ENCODE measurements around the gene PRRG1. TPM values are rescaled to one million over a fixed set of nuclear protein-coding genes. Genes with fewer than 3 reads are reported as not detected.
"Not testable (repeated sequence)": the region's sequence is repeated elsewhere in the genome, so short reads cannot be mapped to it uniquely, and the experiment has no call there.

The PRRG1 gene
- 1 to 10 TPM; 3.1 to 5.2 TPM for total RNA-seq
- 6.6 TPM for polyA plus RNA-seq (2013, experiment 1 of 2)
- 6.4 TPM for polyA plus RNA-seq (2013, experiment 2 of 2)
- long read RNA-seq, experiment 1 = 0 reads
- long read RNA-seq, experiment 2, full-length matches to known transcripts = 3 of 3 reads
- long read RNA-seq, experiment 2, partial matches to known transcripts = 0 of 3 reads
- long read RNA-seq, experiment 2, other reads (novel, unspliced or antisense) = 0 of 3 reads
- long read RNA-seq, experiment 3, full-length matches to known transcripts = 4 of 5 reads
- long read RNA-seq, experiment 3, partial matches to known transcripts = 1 of 5 reads
- long read RNA-seq, experiment 3, other reads (novel, unspliced or antisense) = 0 of 5 reads
- long read RNA-seq, experiment 4, partial matches to known transcripts = 0 of 1 reads
- long read RNA-seq, experiment 4, other reads (novel, unspliced or antisense) = 0 of 1 reads

GRCh38 chrX:37349221-37350033 lies at the start of gene PRRG1:
TSS of gene PRRG1 (plus strand) at chrX:37349364. CDS start at chrX:37406250, 56,886 bp downstream.
- Histone ChIP-seq H3K4me1 (ENCODE audit: control insufficient read depth, insufficient read depth, low read length) (no peaks in the 10 kb centered on the region), H3K9ac (ENCODE audit: extremely low read depth, low read length, poor library complexity, severe bottlenecking) (peak within 1 kb of the TSS; percentile 41), H3K4me3 (ENCODE audit: low read length) (peak within 1 kb of the TSS; percentile 89), H3K9me3 (ENCODE audit: control insufficient read depth, low read length) (no peaks in the 10 kb centered on the region), H3K27me3 (ENCODE audit: control insufficient read depth, insufficient read depth, low read length, poor library complexity, severe bottlenecking) (peaks cover 5% of the 10 kb centered on the region), H3K27ac (ENCODE audit: low read depth, low read length) (peak within 1 kb of the TSS; percentile 68), H3K36me3 (ENCODE audit: control insufficient read depth, insufficient read depth, low read length) (no peaks in the 10 kb centered on the region)
- TF ChIP-seq CTCF (conservative IDR thresholded peaks at IDR 0.05) = no peak
- H3K4me3 Mint-ChIP-seq = peak within 1 kb of the TSS; percentile 82
- H3K4me1 Mint-ChIP-seq = peaks cover 4% of the 10 kb centered on the region
- peak within 1 kb of the TSS; percentile 84 for H3K27ac Mint-ChIP-seq
- peak; percentile 95 for DNase-seq
- H3K27me3 Mint-ChIP-seq (ENCODE audit: insufficient read depth) = peaks cover 12% of the 10 kb centered on the region
- H3K9me3 Mint-ChIP-seq = peaks cover 26% of the 10 kb centered on the region
- no peaks in the 10 kb centered on the region for H3K36me3 Mint-ChIP-seq (ENCODE audit: low read depth)
- 0% methylated on average over 51 of the region's 61 CpGs; no CpG with 5 or more reads in 1 of the 2 experiments for WGBS, 2 experiments (ENCODE audit: insufficient coverage in 1 of 2, insufficient read length in 1 of 2)

- no peaks in the 10 kb centered on the region for H3K9me3 ChIP-seq (ENCODE audit: control insufficient read depth, low read length)
- no peak overlapping the region for H3K9ac ChIP-seq (ENCODE audit: extremely low read depth, low read length, poor library complexity, severe bottlenecking)
- H3K27ac ChIP-seq (ENCODE audit: low read depth, low read length) = no peak overlapping the region
- H3K36me3 Mint-ChIP-seq (ENCODE audit: low read depth) = no peaks in the 10 kb centered on the region
- peaks cover 38% of the 10 kb centered on the region for H3K9me3 Mint-ChIP-seq
- no peak overlapping the region for H3K4me3 Mint-ChIP-seq
- 29 to 67% methylated on average over 1 of the region's 1 CpG for WGBS, 2 experiments (ENCODE audit: insufficient coverage in 1 of 2, insufficient read length in 1 of 2)
- peak; percentile 65 for TF ChIP-seq CTCF (conservative IDR thresholded peaks at IDR 0.05)
- H3K27ac Mint-ChIP-seq = no peak overlapping the region
- H3K4me1 Mint-ChIP-seq = no peaks in the 10 kb centered on the region
- H3K4me1 ChIP-seq (ENCODE audit: control insufficient read depth, insufficient read depth, low read length) = no peaks in the 10 kb centered on the region
- peak; percentile 71 for DNase-seq
- H3K36me3 ChIP-seq (ENCODE audit: control insufficient read depth, insufficient read depth, low read length) = no peaks in the 10 kb centered on the region
- H3K27me3 ChIP-seq (ENCODE audit: control insufficient read depth, insufficient read depth, low read length, poor library complexity, severe bottlenecking) = no peaks in the 10 kb centered on the region
- H3K27me3 Mint-ChIP-seq (ENCODE audit: insufficient read depth) = no peaks in the 10 kb centered on the region
- H3K4me3 ChIP-seq (ENCODE audit: low read length) = no peak overlapping the region
Measured at GRCh38 chrX:37302569-37302968, 46.6 kb upstream of the PRRG1 start.

GRCh38 chrX:37305238-37305637 lies 43.9 kb upstream of the PRRG1 start:
- H3K4me3 ChIP-seq (ENCODE audit: low read length); DNase-seq; H3K4me1 Mint-ChIP-seq; H3K27ac ChIP-seq (ENCODE audit: low read depth, low read length); H3K9me3 ChIP-seq (ENCODE audit: control insufficient read depth, low read length); H3K36me3 ChIP-seq (ENCODE audit: control insufficient read depth, insufficient read depth, low read length); H3K27me3 Mint-ChIP-seq (ENCODE audit: insufficient read depth); H3K27ac Mint-ChIP-seq; H3K4me1 ChIP-seq (ENCODE audit: control insufficient read depth, insufficient read depth, low read length); H3K36me3 Mint-ChIP-seq (ENCODE audit: low read depth); H3K27me3 ChIP-seq (ENCODE audit: control insufficient read depth, insufficient read depth, low read length, poor library complexity, severe bottlenecking); H3K4me3 Mint-ChIP-seq; H3K9ac ChIP-seq (ENCODE audit: extremely low read depth, low read length, poor library complexity, severe bottlenecking): not testable (repeated sequence)
- WGBS, 2 experiments (ENCODE audit: insufficient coverage in 1 of 2, insufficient read length in 1 of 2) = no CpG with 5 or more reads among the region's 2 CpGs
- peaks cover 30% of the 10 kb centered on the region for H3K9me3 Mint-ChIP-seq

Measured in endodermal cell (in vitro differentiated cells).